Mucosa of stomach (tissue), 1 donor: ENCODE results near the gene BICC1.

Source experiments
- H3K27me3 ChIP-seq: one replicate; pipeline ENCODE4 v1.7.0; 2013; ENCODE audit warnings: mild to moderate bottlenecking, low read length; ENCODE audit not compliant: control insufficient read depth, insufficient read depth
- H3K36me3 ChIP-seq: one replicate; pipeline ENCODE4 v1.7.0; 2013; ENCODE audit warnings: low read length; ENCODE audit not compliant: control insufficient read depth, insufficient read depth
- H3K4me1 ChIP-seq: one replicate; pipeline ENCODE4 v1.7.0; 2013; ENCODE audit warnings: mild to moderate bottlenecking, low read length; ENCODE audit not compliant: control insufficient read depth, insufficient read depth
- H3K4me3 ChIP-seq: one replicate; pipeline ENCODE4 v1.7.0; 2013; ENCODE audit warnings: low read length
- H3K9ac ChIP-seq: one replicate; pipeline ENCODE4 v1.7.0; 2013; ENCODE audit warnings: mild to moderate bottlenecking, low read length, moderate library complexity
- H3K9me3 ChIP-seq: one replicate; pipeline ENCODE4 v1.7.0; 2013; ENCODE audit warnings: mild to moderate bottlenecking, low read length, moderate library complexity; ENCODE audit not compliant: control insufficient read depth
- donor health status: Pancreatic carcinoma.

The BICC1 gene

GRCh38 chr10:58791137-58791536, 278.5 kb downstream of the BICC1 start:
- no peaks in the 10 kb centered on the region for H3K27me3 ChIP-seq

GRCh38 chr10:58795560-58795959, 282.9 kb downstream of the BICC1 start:
- H3K9ac ChIP-seq = no peak overlapping the region
- no peak overlapping the region for H3K4me3 ChIP-seq
- no peaks in the 10 kb centered on the region for H3K36me3 ChIP-seq
- H3K9me3 ChIP-seq = no peaks in the 10 kb centered on the region
- no peaks in the 10 kb centered on the region for H3K4me1 ChIP-seq
- H3K27me3 ChIP-seq = no peaks in the 10 kb centered on the region

More at GRCh38 chr10:58791137-58791536, 278.5 kb downstream of the BICC1 start:
- no peaks in the 10 kb centered on the region for H3K9me3 ChIP-seq
- no peak overlapping the region for H3K9ac ChIP-seq
- H3K4me1 ChIP-seq = no peaks in the 10 kb centered on the region
- H3K36me3 ChIP-seq = no peaks in the 10 kb centered on the region
- no peak overlapping the region for H3K4me3 ChIP-seq

- no peaks in the 10 kb centered on the region for H3K36me3 ChIP-seq
- H3K4me3 ChIP-seq = no peak overlapping the region
- no peak overlapping the region for H3K9ac ChIP-seq
- no peaks in the 10 kb centered on the region for H3K4me1 ChIP-seq
- H3K27me3 ChIP-seq = no peaks in the 10 kb centered on the region
- no peaks in the 10 kb centered on the region for H3K9me3 ChIP-seq
Observed at GRCh38 chr10:58796242-58796641, 283.6 kb downstream of the BICC1 start.

- Histone ChIP-seq H3K4me3 (no peak overlapping the region), H3K4me1 (no peaks in the 10 kb centered on the region), H3K27me3 (no peaks in the 10 kb centered on the region), H3K36me3 (no peaks in the 10 kb centered on the region), H3K9me3 (no peaks in the 10 kb centered on the region), H3K9ac (no peak overlapping the region)
Observed at GRCh38 chr10:58796824-58797223, 284.2 kb downstream of the BICC1 start.

- no peak overlapping the region for H3K9ac ChIP-seq
- no peaks in the 10 kb centered on the region for H3K36me3 ChIP-seq
- H3K27me3 ChIP-seq = no peaks in the 10 kb centered on the region
- H3K4me3 ChIP-seq = no peak overlapping the region
- H3K9me3 ChIP-seq = no peaks in the 10 kb centered on the region
- H3K4me1 ChIP-seq = no peaks in the 10 kb centered on the region
Observed at GRCh38 chr10:58797356-58797755, 284.7 kb downstream of the BICC1 start.

- H3K9ac ChIP-seq = no peak overlapping the region
- H3K27me3 ChIP-seq = no peaks in the 10 kb centered on the region
- H3K4me1 ChIP-seq = no peaks in the 10 kb centered on the region
- H3K4me3 ChIP-seq = no peak overlapping the region
- H3K9me3 ChIP-seq = no peaks in the 10 kb centered on the region
- H3K36me3 ChIP-seq = no peaks in the 10 kb centered on the region
Observed at GRCh38 chr10:58802047-58802446, 289.4 kb downstream of the BICC1 start.

- H3K9me3 ChIP-seq = no peaks in the 10 kb centered on the region
- H3K9ac ChIP-seq = no peak overlapping the region
- H3K36me3 ChIP-seq = no peaks in the 10 kb centered on the region
- no peaks in the 10 kb centered on the region for H3K4me1 ChIP-seq
- no peaks in the 10 kb centered on the region for H3K27me3 ChIP-seq
- H3K4me3 ChIP-seq = no peak overlapping the region
Observed at GRCh38 chr10:58806323-58806722, 293.7 kb downstream of the BICC1 start.

- Histone ChIP-seq H3K27me3 (no peaks in the 10 kb centered on the region), H3K4me1 (no peaks in the 10 kb centered on the region), H3K4me3 (no peak overlapping the region), H3K9me3 (no peaks in the 10 kb centered on the region), H3K9ac (no peak overlapping the region), H3K36me3 (no peaks in the 10 kb centered on the region)
Observed at GRCh38 chr10:58806970-58807628, 294.4 kb downstream of the BICC1 start.

GRCh38 chr10:58807629-58808022, 295.0 kb downstream of the BICC1 start:
- Histone ChIP-seq H3K27me3 (no peaks in the 10 kb centered on the region), H3K9me3 (no peaks in the 10 kb centered on the region), H3K36me3 (no peaks in the 10 kb centered on the region), H3K4me1 (no peaks in the 10 kb centered on the region), H3K9ac (no peak overlapping the region), H3K4me3 (no peak overlapping the region)

- Histone ChIP-seq H3K4me1 (no peaks in the 10 kb centered on the region), H3K9me3 (no peaks in the 10 kb centered on the region), H3K9ac (no peak overlapping the region), H3K27me3 (no peaks in the 10 kb centered on the region), H3K36me3 (no peaks in the 10 kb centered on the region), H3K4me3 (no peak overlapping the region)
Observed at GRCh38 chr10:58810751-58811150, 298.1 kb downstream of the BICC1 start.

GRCh38 chr10:58813573-58813972, 300.9 kb downstream of the BICC1 start:
- H3K4me1 ChIP-seq = no peaks in the 10 kb centered on the region
- H3K36me3 ChIP-seq = no peaks in the 10 kb centered on the region
- H3K27me3 ChIP-seq = no peaks in the 10 kb centered on the region
- no peak overlapping the region for H3K9ac ChIP-seq
- no peaks in the 10 kb centered on the region for H3K9me3 ChIP-seq
- no peak overlapping the region for H3K4me3 ChIP-seq

- no peaks in the 10 kb centered on the region for H3K36me3 ChIP-seq
- H3K9me3 ChIP-seq = no peaks in the 10 kb centered on the region
- H3K4me1 ChIP-seq = no peaks in the 10 kb centered on the region
- no peak overlapping the region for H3K4me3 ChIP-seq
- no peaks in the 10 kb centered on the region for H3K27me3 ChIP-seq
- H3K9ac ChIP-seq = no peak overlapping the region
Observed at GRCh38 chr10:58817201-58817846, 304.7 kb downstream of the BICC1 start.
